Dermis blood vessel endothelial cell (primary cell): ENCODE results near the gene CST5. TPM values are rescaled to one million over a fixed set of nuclear protein-coding genes. Genes with fewer than 3 reads are reported as not detected.
"Not testable (repeated sequence)": the region's sequence is repeated elsewhere in the genome, so short reads cannot be mapped to it uniquely, and the experiment has no call there.

Experiments
- DNase-seq: peaks from one replicate; pipeline ENCODE4 v3.0.0; 2010
- total RNA-seq: library from RNA; depleted of rRNA; stranded (reverse); fragments of >200 nt; gene quantifications from 2 replicates; pipeline ENCODE4 v1.2.3, GENCODE V29; 2014

Gene CST5
- total RNA-seq, 1 donor from 2014 or later: not detected

- no peak for DNase-seq
Measured at GRCh38 chr20:23832775-23833513, 46.6 kb downstream of the CST5 start.

- DNase-seq: not testable (repeated sequence)
Measured at GRCh38 chr20:23831961-23832360, 47.6 kb downstream of the CST5 start.

- no peak for DNase-seq
Measured at GRCh38 chr20:23826541-23827021, 53.0 kb downstream of the CST5 start, which contains the start of gene CST2. TSS of gene CST2 (minus strand) at chr20:23826729. CDS start at chr20:23826660, 69 bp downstream.

Other genes starting within 250 kb of the CST5 start
- gene CST3, start 241.8 kb downstream of the CST5 start, total RNA-seq: 268 and 284 TPM in 2 replicates
- not detected in 2 replicates for gene CST4, start 190.7 kb downstream of the CST5 start, total RNA-seq
- gene CST1, start 128.8 kb downstream of the CST5 start, total RNA-seq: 0.19 TPM in 1 of 2 replicates, not detected in the other
- gene CST2, start 53.0 kb downstream of the CST5 start, total RNA-seq: not detected in 2 replicates
- gene GGTLC1, start 109.0 kb upstream of the CST5 start, total RNA-seq: not detected in 2 replicates